GM12892 (cell line): ENCODE data around the gene SOD1.

Experiments used
- POLR2A ChIP-seq: IDR thresholded peaks from 2 replicates; pipeline ENCODE4 v1.6.1; 2011; ENCODE audit warnings: low read depth, low read length, control low read depth
- TAF1 ChIP-seq: IDR thresholded peaks from 2 replicates; pipeline ENCODE4 v1.6.1; 2011; ENCODE audit warnings: low read depth, mild to moderate bottlenecking, control low read depth, low read length, borderline replicate concordance

DNA sequence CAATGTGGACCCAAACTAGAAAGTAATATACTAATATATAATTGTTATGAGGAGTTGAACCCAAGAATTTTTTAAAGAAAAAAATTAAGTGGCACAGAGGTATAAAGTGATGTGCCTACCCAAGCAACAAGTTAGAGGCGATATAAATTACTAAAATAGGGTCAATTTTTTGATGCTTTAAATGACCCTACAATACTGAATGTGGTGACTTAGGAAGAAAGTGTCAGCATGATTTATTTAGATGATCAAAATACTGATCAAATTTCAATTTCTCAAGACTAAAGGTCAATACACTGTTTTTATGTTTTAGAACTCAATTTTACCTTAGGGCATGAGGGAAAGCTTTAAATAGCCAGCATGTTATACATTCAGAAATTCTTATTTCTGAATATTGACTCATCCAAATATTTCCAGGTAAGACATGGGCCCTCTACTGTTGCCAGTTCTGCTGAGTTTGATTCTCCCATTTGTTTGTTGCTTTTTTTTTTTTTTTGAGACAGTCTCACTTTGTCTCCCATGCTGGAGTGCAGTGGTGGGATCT lies 52.3 kb downstream of the SOD1 start:
- TF ChIP-seq POLR2A: no peak
- no peak for TF ChIP-seq TAF1
